Renal pelvis (tissue), 12 donors: ENCODE measurements around the gene SPCS3. TPM values are rescaled to one million over a fixed set of nuclear protein-coding genes. Genes with fewer than 3 reads are reported as not detected.
"Not testable (repeated sequence)": the region's sequence is repeated elsewhere in the genome, so short reads cannot be mapped to it uniquely, and the experiment has no call there.

Experiments
- DNase-seq: peaks from one replicate; pipeline ENCODE4 v3.0.0-alpha.2; 2013
- long read RNA-seq, 16 experiments: transcript quantifications; one replicate each; lab custom pipeline, GENCODE V29; 2026
- polyA plus RNA-seq, 3 donors: library from polyadenylated mRNA; unstranded; fragments of 120-200 nt; gene quantifications; one replicate each; pipeline ENCODE4 v1.2.1, GENCODE V29; 2013; ENCODE audit not compliant: insufficient read length in 3 of 3

SPCS3 gene
- polyA plus RNA-seq, result 10 to 100 TPM; 70.6 to 98.1 (median 90.0) TPM
- long read RNA-seq, donor 1, full-length matches to known transcripts, result 44 of 44 reads
- long read RNA-seq, donor 1, partial matches to known transcripts, result 0 of 44 reads
- long read RNA-seq, donor 1, other reads (novel, unspliced or antisense), result 0 of 44 reads
- long read RNA-seq, donor 2, full-length matches to known transcripts, result 46 of 95 reads
- long read RNA-seq, donor 2, partial matches to known transcripts, result 49 of 95 reads
- long read RNA-seq, donor 2, other reads (novel, unspliced or antisense), result 0 of 95 reads
- long read RNA-seq, donor 3, full-length matches to known transcripts, result 36 of 36 reads
- long read RNA-seq, donor 3, partial matches to known transcripts, result 0 of 36 reads
- long read RNA-seq, donor 3, other reads (novel, unspliced or antisense), result 0 of 36 reads
- long read RNA-seq, donor 4, full-length matches to known transcripts, result 34 of 34 reads
- long read RNA-seq, donor 4, partial matches to known transcripts, result 0 of 34 reads
- long read RNA-seq, donor 4, other reads (novel, unspliced or antisense), result 0 of 34 reads
- long read RNA-seq, donor 5, full-length matches to known transcripts, result 35 of 35 reads
- long read RNA-seq, donor 5, partial matches to known transcripts, result 0 of 35 reads
- long read RNA-seq, donor 5, other reads (novel, unspliced or antisense), result 0 of 35 reads
- long read RNA-seq, donor 6, full-length matches to known transcripts, result 47 of 47 reads
- long read RNA-seq, donor 6, partial matches to known transcripts, result 0 of 47 reads
- long read RNA-seq, donor 6, other reads (novel, unspliced or antisense), result 0 of 47 reads
- long read RNA-seq, donor 7, full-length matches to known transcripts, result 67 of 134 reads
- long read RNA-seq, donor 7, partial matches to known transcripts, result 67 of 134 reads
- long read RNA-seq, donor 7, other reads (novel, unspliced or antisense), result 0 of 134 reads
- long read RNA-seq, donor 8, full-length matches to known transcripts, result 21 of 21 reads
- long read RNA-seq, donor 8, partial matches to known transcripts, result 0 of 21 reads
- long read RNA-seq, donor 8, other reads (novel, unspliced or antisense), result 0 of 21 reads
- long read RNA-seq, donor 9, full-length matches to known transcripts, result 37 of 37 reads
- long read RNA-seq, donor 9, partial matches to known transcripts, result 0 of 37 reads
- long read RNA-seq, donor 9, other reads (novel, unspliced or antisense), result 0 of 37 reads
- long read RNA-seq, donor 10, full-length matches to known transcripts, result 43 of 43 reads
- long read RNA-seq, donor 10, partial matches to known transcripts, result 0 of 43 reads
- long read RNA-seq, donor 10, other reads (novel, unspliced or antisense), result 0 of 43 reads
- long read RNA-seq, donor 11, full-length matches to known transcripts, result 30 of 30 reads
- long read RNA-seq, donor 11, partial matches to known transcripts, result 0 of 30 reads
- long read RNA-seq, donor 11, other reads (novel, unspliced or antisense), result 0 of 30 reads
- long read RNA-seq, donor 12, full-length matches to known transcripts, result 45 of 50 reads
- long read RNA-seq, donor 12, partial matches to known transcripts, result 0 of 50 reads
- long read RNA-seq, donor 12, other reads (novel, unspliced or antisense), result 5 of 50 reads
- long read RNA-seq, donor 13, full-length matches to known transcripts, result 29 of 29 reads
- long read RNA-seq, donor 13, partial matches to known transcripts, result 0 of 29 reads
- long read RNA-seq, donor 13, other reads (novel, unspliced or antisense), result 0 of 29 reads
- long read RNA-seq, donor 14, full-length matches to known transcripts, result 76 of 76 reads
- long read RNA-seq, donor 14, partial matches to known transcripts, result 0 of 76 reads
- long read RNA-seq, donor 14, other reads (novel, unspliced or antisense), result 0 of 76 reads
- long read RNA-seq, donor 15, full-length matches to known transcripts, result 45 of 99 reads
- long read RNA-seq, donor 15, partial matches to known transcripts, result 54 of 99 reads
- long read RNA-seq, donor 15, other reads (novel, unspliced or antisense), result 0 of 99 reads
- long read RNA-seq, donor 16, full-length matches to known transcripts, result 53 of 53 reads
- long read RNA-seq, donor 16, partial matches to known transcripts, result 0 of 53 reads
- long read RNA-seq, donor 16, other reads (novel, unspliced or antisense), result 0 of 53 reads

- peak; percentile 97 for DNase-seq
Observed at GRCh38 chr4:176319704-176320339, at the start of gene SPCS3. Gene SPCS3 (plus strand): TSS chr4:176319966. CDS start chr4:176320077, 111 bp downstream.

DNA sequence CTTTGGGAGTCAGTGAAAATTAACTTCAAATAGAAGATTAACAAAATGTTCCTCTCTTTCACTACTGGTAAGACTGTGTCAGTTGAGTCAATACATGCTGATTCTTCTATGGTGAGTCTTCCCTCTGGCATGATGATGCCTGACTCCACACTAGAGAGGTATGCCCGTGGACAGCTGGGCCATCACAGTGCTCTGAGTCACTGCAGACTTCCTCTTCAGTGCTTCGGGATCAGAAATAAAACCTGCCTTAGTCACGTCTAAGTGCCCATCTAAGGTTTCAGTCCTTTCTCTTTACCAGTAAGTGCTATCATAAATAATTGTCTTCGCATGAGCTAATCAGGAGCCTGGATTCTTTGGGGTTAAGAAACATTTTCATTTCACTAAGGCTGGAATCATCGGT is 49.1 kb upstream of the SPCS3 start:
- DNase-seq, result peak; percentile 21

DNA sequence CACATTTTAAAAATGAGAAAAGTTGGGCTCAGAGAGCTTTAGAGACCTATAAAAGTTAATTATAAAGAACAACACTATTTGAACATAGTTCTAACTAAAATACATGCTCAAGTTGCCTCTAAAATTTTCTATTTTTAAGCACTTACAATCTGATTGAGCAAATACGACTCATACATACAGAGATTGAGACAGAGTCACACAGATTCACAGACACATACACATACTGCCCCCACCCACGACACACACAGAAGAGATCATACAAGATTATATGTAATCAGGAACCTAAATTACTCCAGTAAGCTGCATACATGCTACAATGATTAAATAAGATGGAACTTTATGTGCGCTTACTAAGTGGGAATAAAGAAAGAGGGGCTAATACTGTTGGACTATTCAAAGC is 48.0 kb upstream of the SPCS3 start:
- no peak for DNase-seq

- no peak for DNase-seq
Observed at GRCh38 chr4:176272799-176273198, 47.0 kb upstream of the SPCS3 start.

GRCh38 chr4:176273736-176274135 is 46.0 kb upstream of the SPCS3 start:
- DNase-seq, result no peak

GRCh38 chr4:176274441-176274840 is 45.3 kb upstream of the SPCS3 start:
- no peak for DNase-seq

- DNase-seq, result no peak
Observed at GRCh38 chr4:176276710-176277109, 43.1 kb upstream of the SPCS3 start.

- peak; percentile 38 for DNase-seq
Observed at GRCh38 chr4:176277162-176277904, 42.4 kb upstream of the SPCS3 start.

GRCh38 chr4:176279560-176279959 is 40.2 kb upstream of the SPCS3 start:
- not testable (repeated sequence) for DNase-seq

- no peak for DNase-seq
Observed at GRCh38 chr4:176286728-176287127, 33.0 kb upstream of the SPCS3 start.

GRCh38 chr4:176287546-176287945 is 32.2 kb upstream of the SPCS3 start:
- DNase-seq, result no peak

- DNase-seq, result no peak
Observed at GRCh38 chr4:176288020-176288419, 31.7 kb upstream of the SPCS3 start.

DNA sequence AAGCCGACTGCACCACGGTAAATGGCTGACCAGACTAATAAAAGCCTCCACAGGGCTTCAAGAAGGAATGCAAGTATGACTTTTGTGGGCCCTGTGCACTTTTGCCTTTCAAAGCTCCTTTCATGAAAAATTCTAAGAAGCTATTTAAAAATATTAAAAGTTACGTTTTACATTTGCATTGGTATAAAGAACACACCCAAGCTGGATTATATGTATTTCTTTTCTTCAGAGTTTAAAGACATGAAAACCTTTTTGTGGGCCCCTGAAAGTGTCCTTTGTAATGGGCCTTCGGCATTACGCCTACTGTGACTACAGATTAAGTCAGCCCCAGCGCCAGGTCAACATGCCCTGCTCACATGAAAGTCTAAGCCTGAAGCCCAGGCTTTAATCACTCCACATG is 30.2 kb upstream of the SPCS3 start:
- DNase-seq, result no peak

DNA sequence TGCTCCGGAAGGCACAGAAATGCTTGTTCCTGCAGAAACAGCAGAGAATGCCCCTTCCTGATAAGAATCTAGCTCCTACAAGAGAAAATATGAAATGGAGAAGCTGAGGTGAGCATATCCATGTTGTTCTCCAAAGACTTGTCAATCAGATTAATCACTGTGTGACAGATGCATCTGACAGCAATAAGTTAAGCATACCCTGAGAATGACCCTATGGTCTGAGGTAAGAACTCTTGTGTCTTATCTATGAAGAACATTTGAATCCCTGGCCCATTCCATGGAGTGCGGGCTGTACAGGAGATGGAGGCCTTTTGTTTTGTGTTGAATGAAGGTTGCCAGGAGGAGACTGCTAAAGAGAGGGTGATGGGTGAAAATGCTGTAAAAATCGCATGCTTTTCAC is 29.2 kb upstream of the SPCS3 start:
- no peak for DNase-seq

- DNase-seq, result no peak
Observed at GRCh38 chr4:176291748-176292147, 28.0 kb upstream of the SPCS3 start.

DNA sequence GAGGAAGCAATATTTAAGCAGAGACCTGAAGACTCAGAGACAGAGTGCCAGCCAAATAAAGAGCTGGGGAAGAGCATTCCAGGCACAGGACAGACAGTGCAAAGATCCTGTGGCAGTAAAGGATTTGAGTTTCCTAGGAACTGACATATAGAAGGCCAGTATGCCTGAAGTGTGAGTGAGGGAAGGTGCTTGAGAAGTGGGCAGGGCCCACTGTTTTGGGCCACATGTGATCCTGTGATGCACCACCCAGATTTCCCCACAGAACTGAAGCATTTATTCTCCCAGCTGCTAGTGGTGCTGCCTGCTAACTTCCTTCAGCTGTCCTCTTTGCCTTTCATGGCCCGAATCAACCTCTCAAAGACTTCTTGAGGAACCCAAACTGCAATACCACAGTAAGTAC is 26.8 kb upstream of the SPCS3 start:
- DNase-seq, result no peak

DNA sequence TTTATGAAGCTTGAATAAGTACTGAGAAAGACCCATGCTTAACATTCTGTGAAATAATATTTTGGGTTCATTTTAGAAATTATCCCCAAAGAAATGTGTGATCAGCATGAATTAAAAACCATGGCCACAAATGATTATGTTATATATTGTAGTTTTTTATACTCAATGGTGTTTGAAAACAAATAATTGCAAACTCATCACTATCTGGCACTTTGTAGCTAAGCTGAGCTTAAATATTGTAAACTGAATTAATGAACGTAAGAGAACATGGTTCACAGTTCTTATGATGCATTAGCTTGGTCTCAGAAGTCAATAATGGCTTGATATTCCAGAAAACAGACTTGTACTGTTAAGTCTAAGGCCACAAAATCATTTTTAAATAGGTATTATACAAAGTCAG is 26.1 kb upstream of the SPCS3 start:
- no peak for DNase-seq

GRCh38 chr4:176295907-176296306 is 23.9 kb upstream of the SPCS3 start:
- not testable (repeated sequence) for DNase-seq

DNA sequence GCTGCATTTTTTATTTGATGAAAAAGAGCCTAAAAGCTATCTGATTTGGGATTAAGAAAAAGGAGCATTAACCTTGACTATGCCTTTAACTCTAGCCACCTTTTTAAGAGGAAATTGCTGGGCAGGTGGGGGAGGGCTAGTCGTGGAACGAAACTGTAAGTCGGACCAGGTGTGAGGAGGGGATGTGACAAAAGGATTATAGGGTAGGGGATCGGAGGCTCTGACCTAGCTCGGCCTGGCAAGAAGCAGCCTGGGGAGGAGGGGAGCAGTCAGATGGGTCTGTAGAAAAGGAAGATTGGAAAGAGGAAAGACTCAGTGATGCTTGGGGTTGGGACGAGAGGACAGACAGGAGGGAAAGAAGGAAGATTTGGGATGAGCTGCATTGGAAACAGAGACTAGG is 21.1 kb upstream of the SPCS3 start:
- no peak for DNase-seq
